SIG-M5 treated with dmso at 0.1 percent for 504 hours (cell line): Measurements from ENCODE around the gene DUSP2.

Experiments used
- DNase-seq: peaks from one replicate; lab custom pipeline; 2025; ENCODE audit not compliant: unreplicated experiment; lab: John Stamatoyannopoulos, UW

Gene DUSP2

DNA sequence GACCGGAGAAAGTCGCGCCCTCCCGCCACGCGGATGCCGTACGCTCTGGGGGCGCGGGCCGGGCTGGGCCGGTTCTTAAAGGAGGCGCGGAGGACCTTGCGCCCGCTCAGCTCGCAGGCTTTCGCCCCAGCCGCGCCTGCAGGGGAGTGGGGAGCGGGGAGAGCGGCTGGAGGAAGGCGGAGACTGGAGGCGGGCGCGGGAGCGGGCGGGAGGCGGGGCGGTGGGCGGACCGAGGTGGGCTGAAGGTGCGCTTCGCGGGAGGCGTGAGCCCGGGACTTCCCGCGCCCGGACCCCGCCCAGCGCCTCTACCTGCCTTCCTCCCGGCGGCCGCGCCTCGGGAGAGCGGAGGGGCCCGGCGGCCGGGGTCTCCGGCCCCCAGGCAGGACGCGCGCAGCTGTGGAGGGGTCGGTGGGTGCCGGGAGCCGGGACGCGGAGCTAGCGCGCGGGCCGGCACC, 28.8 kb downstream of the DUSP2 start, which contains the start of gene ADRA2B:
Gene ADRA2B, minus strand, starts transcription at position 148 of the 455 bp plus-strand sequence. CDS start 422 bp downstream, outside the sequence.
- peak; percentile 41 for DNase-seq

DNA sequence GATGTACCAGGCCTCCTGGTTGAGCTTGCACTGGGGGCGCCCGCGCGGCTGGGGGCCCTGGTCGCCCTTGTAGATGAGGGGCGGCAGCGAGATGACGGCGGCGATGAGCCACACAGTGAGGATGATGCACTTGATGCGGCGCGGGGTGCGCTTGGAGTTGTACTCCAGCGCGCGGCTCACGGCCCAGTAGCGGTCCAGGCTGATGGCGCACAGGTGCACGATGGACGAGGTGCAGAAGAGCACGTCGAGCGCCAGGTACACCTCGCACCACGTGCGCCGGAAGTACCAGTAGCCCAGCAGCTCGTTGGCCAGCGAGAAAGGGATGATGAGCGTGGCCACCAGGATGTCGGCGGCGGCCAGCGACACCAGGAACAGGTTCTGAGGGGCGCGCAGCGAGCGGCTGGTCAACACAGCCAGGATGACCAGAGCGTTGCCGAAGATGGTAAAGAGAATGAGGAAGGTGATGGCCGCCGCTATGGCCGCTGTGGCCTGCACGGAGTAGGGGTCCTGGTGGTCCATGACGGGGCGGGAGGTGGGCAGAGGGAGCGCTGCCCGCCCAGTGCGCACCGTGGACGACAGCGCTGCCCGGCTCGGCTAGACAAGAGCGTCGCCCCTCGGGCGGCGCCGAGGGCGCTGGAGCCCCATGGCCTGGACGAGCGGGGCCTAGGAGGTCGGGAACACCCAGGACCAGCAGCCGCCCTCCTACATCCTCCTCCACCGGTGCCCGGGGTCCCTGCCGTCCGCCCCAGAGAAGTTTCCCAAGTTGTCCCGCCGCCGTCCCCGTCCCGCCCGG, 29.4 kb downstream of the DUSP2 start:
- DNase-seq: no peak

GRCh38 chr2:96114903-96115581, 30.2 kb downstream of the DUSP2 start:
- no peak for DNase-seq

GRCh38 chr2:96114546-96114902, 30.7 kb downstream of the DUSP2 start:
- no peak for DNase-seq

- no peak for DNase-seq
Measured at GRCh38 chr2:96113951-96114350, 31.3 kb downstream of the DUSP2 start.

- DNase-seq: no peak
Measured at GRCh38 chr2:96113367-96113677, 31.9 kb downstream of the DUSP2 start.

DNA sequence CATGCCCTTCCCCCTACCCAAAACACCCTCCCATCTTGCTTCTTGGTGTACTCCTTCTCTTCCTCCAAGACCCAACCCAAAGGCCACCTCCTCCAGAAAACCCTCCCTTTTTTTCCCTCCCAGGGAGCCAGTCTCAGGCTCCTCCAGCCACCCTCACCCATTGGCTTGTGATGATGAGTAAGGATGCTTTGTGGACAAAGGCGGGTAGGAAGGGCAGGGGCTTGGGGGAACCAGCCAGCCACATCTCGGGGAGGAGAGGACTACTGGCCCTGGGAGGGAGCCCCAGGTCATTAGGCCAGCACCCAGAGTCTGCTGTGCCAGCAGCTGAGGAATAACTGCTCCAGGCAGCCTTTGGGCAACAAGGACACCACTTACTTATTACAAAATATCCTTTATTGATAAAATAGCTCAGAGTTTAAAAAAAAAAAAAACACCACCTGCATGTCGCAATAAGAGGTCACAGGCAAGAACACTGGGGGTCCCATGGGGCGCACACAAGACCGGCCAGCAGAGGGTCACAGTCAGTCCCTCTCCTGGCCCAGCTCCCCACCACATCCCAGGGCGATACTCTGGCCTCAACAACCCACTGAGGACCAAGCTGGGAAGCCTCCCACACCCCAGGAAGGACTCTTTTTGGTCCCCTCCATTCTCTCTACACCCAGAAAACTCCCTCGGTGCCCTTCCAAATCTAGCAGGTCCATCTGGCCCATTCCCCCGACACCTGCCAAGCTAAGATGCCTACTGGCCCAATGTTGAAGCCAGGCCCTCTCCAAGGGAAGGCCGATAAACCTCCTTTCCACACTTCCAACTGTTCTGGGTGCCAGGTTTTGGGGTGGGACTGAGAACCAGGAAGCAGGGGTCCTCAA, 32.5 kb downstream of the DUSP2 start:
- no peak for DNase-seq

DNA sequence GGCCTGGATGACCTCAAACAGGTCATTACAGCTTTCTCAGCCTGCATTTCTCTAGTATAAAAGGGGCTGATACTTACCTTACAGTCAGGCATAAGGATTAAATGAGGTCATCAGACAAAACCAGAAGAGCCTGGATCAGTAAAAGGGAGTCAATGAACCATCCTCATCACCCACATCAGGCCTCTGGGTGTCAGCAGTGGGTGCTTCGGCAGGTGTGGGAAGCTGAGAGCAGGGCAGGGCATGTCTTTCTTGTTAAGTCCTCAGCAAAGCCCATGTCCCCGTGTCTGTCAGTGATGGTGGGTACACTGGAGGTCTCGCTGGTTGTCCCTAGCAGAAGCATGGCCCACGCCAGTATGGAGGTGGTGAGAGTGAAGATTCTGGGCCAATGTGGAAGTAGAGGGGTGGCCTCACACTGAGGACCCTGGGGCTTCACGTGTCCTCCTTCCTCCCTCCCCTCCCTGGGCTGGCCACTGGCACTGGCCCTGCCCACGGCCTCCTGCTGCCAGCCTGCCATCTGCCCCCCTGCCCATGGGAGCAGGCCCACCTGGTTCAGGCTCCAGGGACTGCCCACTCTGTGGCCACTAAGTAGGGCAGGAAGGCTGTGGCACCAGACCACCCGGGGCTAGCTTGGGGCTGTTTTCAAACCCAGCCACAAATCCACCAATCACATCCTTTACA, 33.3 kb downstream of the DUSP2 start:
- no peak for DNase-seq

GRCh38 chr2:96111257-96111640, 34.0 kb downstream of the DUSP2 start:
- DNase-seq: no peak

DNA sequence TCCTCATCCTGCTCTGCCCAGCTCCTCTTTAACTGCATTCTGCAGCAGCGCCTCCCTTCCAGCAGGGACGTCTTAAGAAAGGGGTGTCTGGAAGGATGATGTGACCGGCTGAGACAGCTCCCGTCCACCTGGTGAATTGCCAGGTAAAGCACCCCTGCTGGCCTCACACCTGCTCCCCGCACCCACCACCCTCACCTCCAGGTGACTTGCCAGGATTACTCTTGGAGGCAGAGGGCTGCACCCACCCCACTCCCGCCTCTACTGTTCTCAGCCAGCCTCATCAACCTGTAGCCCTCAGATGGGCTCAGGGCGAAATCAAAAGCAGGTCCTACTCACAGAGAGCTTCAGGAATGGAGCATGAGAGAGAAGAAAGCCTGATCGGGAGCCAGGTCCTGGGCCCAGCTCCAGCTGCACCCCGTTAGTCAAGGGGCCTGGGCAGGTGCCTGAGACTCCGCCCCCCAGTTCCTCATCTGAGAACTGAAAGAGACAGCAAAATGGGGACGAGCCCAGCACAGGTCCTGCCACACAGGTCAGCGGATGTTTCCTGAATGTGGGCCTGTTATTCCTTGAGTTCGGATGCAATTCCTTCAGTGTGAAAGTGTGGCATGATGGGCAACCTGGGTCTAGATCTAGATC, 34.5 kb downstream of the DUSP2 start:
- no peak for DNase-seq

DNA sequence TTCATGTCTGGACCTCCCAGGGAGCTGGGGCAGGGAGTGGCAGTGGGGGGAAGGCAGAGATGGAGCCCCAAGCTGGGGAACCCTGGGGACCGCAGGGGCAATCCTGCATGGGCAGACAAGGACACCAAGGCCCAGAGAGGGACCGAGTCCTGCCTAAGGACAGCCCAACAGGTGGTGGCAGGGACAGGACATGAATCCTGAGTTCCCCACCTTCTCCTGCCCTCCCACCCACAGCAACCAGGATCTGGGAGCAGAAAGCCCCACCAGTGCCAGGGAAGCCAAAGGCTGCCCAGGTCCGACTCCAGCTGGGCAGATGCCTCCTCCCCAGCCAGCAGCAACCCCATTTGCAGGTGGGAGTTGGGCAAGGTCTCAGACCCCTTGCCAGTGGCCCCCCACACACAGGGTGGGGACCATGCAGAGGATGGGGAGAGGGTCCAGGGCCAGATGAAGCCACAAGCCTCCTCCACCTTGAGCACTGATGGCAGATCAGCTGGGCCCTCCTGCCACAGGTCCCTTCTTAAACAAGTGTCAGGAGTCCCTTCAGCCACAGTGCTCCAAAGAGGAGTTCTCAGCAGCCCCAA, 35.2 kb downstream of the DUSP2 start:
- DNase-seq: no peak

DNA sequence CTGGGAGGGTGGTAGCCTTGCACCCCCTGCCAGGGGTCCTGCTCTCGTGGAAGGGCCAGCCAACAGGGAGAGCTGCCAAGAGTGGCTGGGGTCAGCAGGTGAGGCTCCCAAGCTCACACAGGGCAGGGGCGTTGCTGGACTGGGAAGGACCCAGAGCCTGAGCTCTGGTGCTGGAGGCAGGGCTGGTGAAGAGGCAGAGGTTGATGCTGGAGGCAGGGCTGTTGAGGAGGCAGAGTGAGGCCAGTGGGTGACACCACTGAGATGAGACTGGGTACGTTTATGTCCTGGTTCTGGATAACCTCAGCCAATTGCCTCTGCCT, 35.9 kb downstream of the DUSP2 start:
- DNase-seq: no peak

- DNase-seq: no peak
Measured at GRCh38 chr2:96108541-96109360, 36.5 kb downstream of the DUSP2 start.

DNA sequence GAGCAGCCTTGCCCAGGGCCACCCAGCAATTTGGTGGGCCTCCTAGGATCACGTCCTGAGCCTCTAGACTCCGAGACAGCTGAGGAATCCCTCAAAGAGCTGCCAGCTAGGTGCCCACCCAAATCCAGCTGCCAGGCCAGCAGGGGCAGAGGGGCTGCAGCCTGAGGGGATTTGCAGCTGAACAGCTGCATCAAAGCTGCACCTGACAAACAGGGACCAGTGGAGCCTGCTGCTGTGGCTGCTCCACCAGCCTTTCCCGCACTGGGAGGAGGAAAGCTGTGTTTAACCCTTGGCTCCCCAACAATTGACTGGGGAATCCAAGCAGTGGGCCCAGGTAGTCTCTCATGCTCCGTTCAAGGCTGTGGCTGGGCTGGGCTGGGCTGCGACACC, 37.1 kb downstream of the DUSP2 start:
- no peak for DNase-seq

- DNase-seq: no peak
Measured at GRCh38 chr2:96107708-96108065, 37.6 kb downstream of the DUSP2 start.

GRCh38 chr2:96106991-96107707, 38.1 kb downstream of the DUSP2 start:
- no peak for DNase-seq

DNA sequence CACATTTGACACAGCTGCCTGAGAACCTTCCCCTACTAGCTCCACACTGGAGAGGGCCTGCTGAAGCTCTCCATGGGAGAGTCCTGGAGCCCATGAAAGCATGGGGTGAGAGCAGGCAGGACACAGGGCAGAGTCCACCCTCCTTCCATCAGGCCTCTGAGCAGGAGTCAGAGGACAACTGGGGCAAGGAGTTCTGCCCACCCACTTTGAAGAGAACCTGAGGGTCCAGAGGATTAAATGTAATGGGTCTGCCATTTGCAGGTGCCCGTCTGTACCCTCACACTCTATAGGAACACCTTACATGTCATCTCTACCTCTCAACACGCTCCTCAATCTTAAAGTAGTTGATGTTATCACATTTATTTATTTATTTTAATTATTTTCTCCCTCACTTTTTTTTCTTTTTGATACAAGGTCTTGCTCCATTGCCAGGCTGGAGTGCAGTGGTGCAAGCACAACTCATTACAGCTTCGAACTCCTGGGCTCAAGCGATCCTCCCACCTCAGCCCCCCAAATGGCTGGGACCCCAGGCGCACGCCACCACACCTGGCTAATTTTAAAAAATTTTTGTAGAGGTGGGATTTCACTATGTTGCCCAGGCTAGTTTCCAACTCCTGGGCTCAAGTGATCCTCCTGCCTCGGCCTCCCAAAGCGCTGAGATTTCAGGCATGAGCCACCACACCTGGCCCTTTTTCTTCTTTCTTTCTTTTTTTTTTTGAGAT, 39.1 kb downstream of the DUSP2 start:
- DNase-seq: no peak

DNA sequence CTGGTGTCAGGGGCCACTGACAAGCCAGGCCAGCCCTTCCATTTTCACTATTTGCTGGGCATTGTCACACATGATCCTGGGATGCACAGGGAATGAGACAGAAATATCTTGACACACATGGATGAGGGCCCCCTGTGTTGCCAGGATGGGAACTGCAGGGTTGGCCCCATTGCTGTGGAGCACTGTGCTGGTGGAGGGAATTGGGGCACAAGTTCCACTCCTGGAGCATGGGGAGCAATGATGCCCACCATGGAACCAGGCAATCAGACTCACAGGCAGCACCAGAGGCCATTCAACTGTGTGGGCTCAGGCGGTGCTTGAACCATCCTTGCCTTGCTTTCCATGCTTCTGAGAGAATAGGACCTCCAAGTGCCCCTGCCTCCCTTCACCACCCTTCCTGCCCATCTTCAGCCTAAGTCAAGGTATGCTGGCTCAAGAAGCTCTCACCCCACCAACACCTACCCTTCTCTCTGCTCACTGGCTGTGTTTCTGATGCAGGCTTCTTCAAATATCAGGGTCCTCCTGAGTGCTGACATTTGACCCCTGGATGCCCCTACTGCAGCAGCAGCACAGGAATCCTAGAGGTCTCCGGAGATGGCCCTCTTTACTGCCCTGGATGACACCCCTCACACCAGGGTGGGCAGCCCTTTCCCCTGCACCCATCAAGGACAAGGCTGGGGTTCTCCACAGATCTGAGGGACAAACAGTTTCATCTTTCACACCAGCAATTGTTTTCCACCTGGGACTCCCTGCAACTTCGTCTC, 39.9 kb downstream of the DUSP2 start:
- no peak for DNase-seq
